Endodermal cell (in vitro differentiated cells): ENCODE measurements around the gene SH3PXD2B. TPM values are rescaled to one million over a fixed set of nuclear protein-coding genes. Genes with fewer than 3 reads are reported as not detected.

Experiments
- DNase-seq: peaks from one replicate; pipeline ENCODE4 v3.0.0-alpha.2; 2017
- H3K27ac ChIP-seq: 2 replicates; pipeline ENCODE4 v1.5.1; 2013; ENCODE audit warnings: mild to moderate bottlenecking, low read depth, low read length, moderate library complexity
- H3K27me3 ChIP-seq: 2 replicates; pipeline ENCODE4 v1.6.1; 2013; ENCODE audit warnings: mild to moderate bottlenecking, low read length, moderate library complexity; ENCODE audit not compliant: insufficient read depth, control insufficient read depth, poor library complexity, severe bottlenecking
- H3K36me3 ChIP-seq: 2 replicates; pipeline ENCODE4 v1.7.0; 2013; ENCODE audit warnings: mild to moderate bottlenecking, low read length, moderate library complexity; ENCODE audit not compliant: control insufficient read depth, insufficient read depth
- H3K4me1 ChIP-seq: one replicate; pipeline ENCODE4 v1.7.0; 2013; ENCODE audit warnings: low read length; ENCODE audit not compliant: control insufficient read depth, insufficient read depth
- H3K4me3 ChIP-seq: 2 replicates; pipeline ENCODE4 v1.5.1; 2013; ENCODE audit warnings: mild to moderate bottlenecking, low read length, moderate library complexity
- H3K9ac ChIP-seq: 2 replicates; pipeline ENCODE4 v1.6.1; 2013; ENCODE audit warnings: mild to moderate bottlenecking, low read length, moderate library complexity; ENCODE audit not compliant: poor library complexity, severe bottlenecking; ENCODE audit errors: extremely low read depth
- H3K9me3 ChIP-seq: 2 replicates; pipeline ENCODE4 v1.6.1; 2013; ENCODE audit warnings: mild to moderate bottlenecking, low read length, moderate library complexity; ENCODE audit not compliant: control insufficient read depth
- H3K27ac Mint-ChIP-seq: 2 replicates; pipeline ENCODE4 v1.8.0; 2020; ENCODE audit warnings: mixed read lengths
- H3K27me3 Mint-ChIP-seq: 2 replicates; pipeline ENCODE4 v1.8.0; 2021; ENCODE audit warnings: mild to moderate bottlenecking, mixed read lengths; ENCODE audit not compliant: insufficient read depth
- H3K36me3 Mint-ChIP-seq: 2 replicates; pipeline ENCODE4 v1.8.0; 2020; ENCODE audit warnings: low read depth, mixed read lengths
- H3K4me1 Mint-ChIP-seq: 2 replicates; pipeline ENCODE4 v1.8.0; 2020; ENCODE audit warnings: mixed read lengths
- H3K4me3 Mint-ChIP-seq: 2 replicates; pipeline ENCODE4 v1.8.0; 2020; ENCODE audit warnings: mild to moderate bottlenecking, moderate library complexity, mixed read lengths
- H3K9me3 Mint-ChIP-seq: 2 replicates; pipeline ENCODE4 v1.8.0; 2020; ENCODE audit warnings: mild to moderate bottlenecking, mixed read lengths
- CTCF ChIP-seq: fragments of 200-600 bp; sonication (generic); conservative IDR thresholded peaks from 2 replicates; pipeline ENCODE4 v1.5.0; 2021; ENCODE audit warnings: antibody characterized with exemption, mild to moderate bottlenecking
- WGBS, 2 experiments: methylation state at CpG; one replicate each; pipeline versions ENCODE4 v1.1.5 to v1.1.7; 2013; ENCODE audit warnings: missing lambda C conversion rate in 2 of 2, mixed read lengths in 1 of 2; ENCODE audit not compliant: insufficient coverage in 1 of 2, insufficient read length in 1 of 2; 5-methylcytosine and 5-hydroxymethylcytosine counted together
- total RNA-seq, 2 donors: library from RNA; stranded (reverse); fragmentation: NEBNext Ultra II Directional in 1 of 2; extraction: Animal tissue kit (Norgen Biotek cat#: 25700) in 1 of 2; gene quantifications; 2 replicates in 1 of 2; 3 replicates in 1 of 2; pipeline ENCODE4 v1.2.1, GENCODE V29; 2021

SH3PXD2B gene
- total RNA-seq, 2 donors from 2014 or later: 62.2 to 74.9 TPM

DNA sequence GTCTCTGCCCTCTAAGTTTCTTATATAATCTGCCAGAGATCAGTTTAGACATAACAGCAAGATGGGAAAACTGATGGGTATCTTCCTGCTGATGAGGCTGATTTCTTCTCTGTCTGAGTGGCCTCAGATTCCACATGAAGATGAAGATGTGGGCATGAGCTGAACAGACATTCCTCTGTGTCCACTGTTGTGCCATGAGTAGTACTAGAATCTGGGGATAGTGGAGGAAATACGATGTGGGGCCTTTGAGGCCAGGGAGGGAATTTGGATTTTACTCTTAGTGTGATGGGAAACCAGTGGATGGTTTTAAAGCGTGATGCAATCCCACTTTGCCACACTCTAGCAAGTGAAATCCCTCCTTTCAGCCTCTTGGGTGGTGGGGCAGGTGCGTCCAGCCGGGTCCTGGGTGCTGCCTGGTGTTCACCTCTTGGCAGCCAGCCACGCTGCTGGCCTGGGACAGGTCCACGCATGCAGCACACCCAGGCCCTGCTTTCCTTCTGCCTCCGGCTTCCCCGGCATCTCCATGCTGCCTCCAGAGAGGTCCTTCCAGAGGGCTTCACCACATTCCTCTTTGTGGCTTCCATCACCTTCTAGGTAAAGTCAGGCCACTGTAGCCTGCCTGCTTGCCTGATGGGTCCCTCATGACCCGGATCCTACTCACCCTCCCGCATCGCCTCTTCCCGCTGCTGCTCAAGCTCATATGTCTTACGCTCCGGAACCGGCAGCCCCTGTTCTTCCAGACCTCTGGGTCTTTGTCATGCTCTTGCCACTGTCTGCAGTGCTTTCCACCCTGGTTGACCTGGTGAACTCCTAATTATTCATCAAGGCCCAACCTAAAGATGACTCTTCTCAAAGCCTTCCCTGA is 28.1 kb upstream of the SH3PXD2B start:
- Histone ChIP-seq H3K36me3 (no peaks in the 10 kb centered on the region), H3K9ac (no peak overlapping the region), H3K27ac (no peak overlapping the region), H3K9me3 (peaks cover 3% of the 10 kb centered on the region), H3K4me1 (no peaks in the 10 kb centered on the region), H3K4me3 (no peak overlapping the region), H3K27me3 (no peaks in the 10 kb centered on the region)
- Mint-ChIP-seq H3K4me3 (no peak overlapping the region), H3K4me1 (no peaks in the 10 kb centered on the region), H3K27ac (no peak overlapping the region), H3K9me3 (no peaks in the 10 kb centered on the region), H3K36me3 (no peaks in the 10 kb centered on the region), H3K27me3 (peaks cover 5% of the 10 kb centered on the region)
- WGBS, 2 experiments: 90 to 92% methylated on average over 8 to 15 of the region's 15 CpGs
- no peak for TF ChIP-seq CTCF
- no peak for DNase-seq

DNA sequence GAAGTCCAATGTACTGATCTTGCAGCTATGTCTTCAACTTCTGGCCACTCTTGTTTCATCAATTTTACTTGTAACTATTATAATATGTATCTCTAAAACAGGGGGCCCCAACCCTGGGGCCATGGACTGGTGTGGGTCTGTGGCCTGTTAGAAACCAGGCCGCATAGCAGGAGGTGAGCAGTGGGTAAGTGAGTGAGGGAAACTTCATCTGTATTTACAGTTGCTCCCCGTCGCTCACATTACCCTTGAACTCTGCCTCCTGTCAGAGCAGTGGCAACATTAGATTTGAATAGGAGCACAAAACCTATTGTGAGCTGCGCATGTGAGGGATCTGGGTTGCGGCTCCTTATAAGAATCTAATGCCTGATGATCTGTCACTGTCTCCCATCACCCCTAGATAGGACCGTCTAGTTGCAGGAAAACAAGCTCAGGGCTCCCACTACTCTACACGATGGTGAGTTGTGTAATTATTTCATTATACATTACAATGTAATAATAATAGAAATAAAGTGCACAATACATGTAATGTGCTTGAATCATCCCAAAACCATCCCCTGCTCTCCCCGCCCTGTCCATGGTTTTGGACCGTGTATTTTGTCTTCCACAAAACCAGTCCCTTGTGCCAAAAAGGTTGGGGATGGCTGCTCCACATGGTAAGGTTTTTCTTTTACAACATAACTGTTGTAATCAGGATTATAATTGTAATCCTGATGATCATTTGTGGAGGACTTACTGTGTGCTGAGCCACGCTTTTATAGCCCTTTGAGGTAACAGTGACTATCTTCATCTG is 26.9 kb upstream of the SH3PXD2B start:
- Mint-ChIP-seq H3K36me3 (no peaks in the 10 kb centered on the region), H3K4me3 (no peak overlapping the region), H3K4me1 (no peaks in the 10 kb centered on the region), H3K9me3 (no peaks in the 10 kb centered on the region), H3K27me3 (peaks cover 5% of the 10 kb centered on the region), H3K27ac (no peak overlapping the region)
- Histone ChIP-seq H3K9me3 (peaks cover 3% of the 10 kb centered on the region), H3K27me3 (no peaks in the 10 kb centered on the region), H3K4me1 (no peaks in the 10 kb centered on the region), H3K27ac (no peak overlapping the region), H3K36me3 (no peaks in the 10 kb centered on the region), H3K9ac (no peak overlapping the region), H3K4me3 (no peak overlapping the region)
- 93 to 97% methylated on average over 8 of the region's 10 CpGs for WGBS, 2 experiments
- DNase-seq: no peak
- TF ChIP-seq CTCF: no peak

- H3K36me3 Mint-ChIP-seq: no peaks in the 10 kb centered on the region
- no peak overlapping the region for H3K27ac Mint-ChIP-seq
- Histone ChIP-seq H3K4me1 (no peaks in the 10 kb centered on the region), H3K27ac (no peak overlapping the region), H3K9me3 (peaks cover 3% of the 10 kb centered on the region), H3K4me3 (no peak overlapping the region), H3K27me3 (no peaks in the 10 kb centered on the region), H3K36me3 (no peaks in the 10 kb centered on the region), H3K9ac (no peak overlapping the region)
- H3K4me3 Mint-ChIP-seq: no peak overlapping the region
- WGBS, 2 experiments: 86% methylated on average over 1 to 5 of the region's 5 CpGs
- no peak for TF ChIP-seq CTCF
- H3K4me1 Mint-ChIP-seq: no peaks in the 10 kb centered on the region
- H3K9me3 Mint-ChIP-seq: no peaks in the 10 kb centered on the region
- DNase-seq: no peak
- peaks cover 5% of the 10 kb centered on the region for H3K27me3 Mint-ChIP-seq
Observed at GRCh38 chr5:172479784-172480115, 25.4 kb upstream of the SH3PXD2B start.
